Upper lobe of left lung (tissue), 6 donors: ENCODE results near the gene DSP. TPM values are rescaled to one million over a fixed set of nuclear protein-coding genes. Genes with fewer than 3 reads are reported as not detected.

Source experiments
- ATAC-seq, 2 donors: fragments of 200-7000 bp; cut with Tn5 transposase; one replicate each; pipeline ENCODE4 v1.9.1; 2022; ENCODE audit warnings: mild to moderate bottlenecking in 2 of 2, moderate library complexity in 2 of 2; ENCODE audit not compliant: low FRiP score in 2 of 2
- DNase-seq, 2 donors: peaks; one replicate each; pipeline ENCODE4 v3.0.0-alpha.2; 2019 to 2020
- H3K27ac ChIP-seq, 4 donors: fragments of 200-600 bp; sonication (generic); one replicate each; pipeline ENCODE4 v1.5.1; 2016 to 2019
- H3K27me3 ChIP-seq, 4 donors: fragments of 200-600 bp; sonication (generic); one replicate each; pipeline ENCODE4 v1.5.1; 2017 to 2019
- H3K36me3 ChIP-seq, 4 donors: fragments of 200-600 bp; sonication (generic); one replicate each; pipeline ENCODE4 v1.5.1; 2016 to 2019
- H3K4me1 ChIP-seq, 4 donors: fragments of 200-600 bp; sonication (generic); one replicate each; pipeline ENCODE4 v1.5.1; 2018 to 2019
- H3K4me3 ChIP-seq, 4 donors: fragments of 200-600 bp; sonication (generic); one replicate each; pipeline ENCODE4 v1.5.1; 2017 to 2019; ENCODE audit warnings: mild to moderate bottlenecking in 2 of 4, moderate library complexity in 1 of 4
- H3K9me3 ChIP-seq, 4 donors: fragments of 200-600 bp; sonication (generic); one replicate each; pipeline ENCODE4 v1.5.1; 2018 to 2019
- CTCF ChIP-seq, 6 experiments: fragments of 450-650 bp in 4 of 6; fragments of 200-600 bp in 2 of 6; sonication (generic) in 2 of 6; IDR thresholded peaks; one replicate each; pipeline ENCODE4 v1.5.1; 2016 to 2019; ENCODE audit warnings: antibody characterized with exemption in 6 of 6
- EP300 ChIP-seq, 4 donors: sonication (generic); formaldehyde crosslinking; IDR thresholded peaks; one replicate each; pipeline ENCODE4 v1.5.1; 2017; ENCODE audit warnings: antibody characterized with exemption in 4 of 4, control low read depth in 2 of 4
- POLR2A ChIP-seq, 4 donors: fragments of 450-650 bp; IDR thresholded peaks; one replicate each; pipeline ENCODE4 v1.5.1; 2016 to 2017; ENCODE audit warnings: antibody characterized with exemption in 4 of 4, mild to moderate bottlenecking in 2 of 4
- POLR2AphosphoS5 ChIP-seq, 2 donors: sonication (generic); formaldehyde crosslinking; IDR thresholded peaks; one replicate each; pipeline ENCODE4 v1.5.1; 2017; ENCODE audit warnings: antibody characterized with exemption in 2 of 2
- WGBS, 2 donors: methylation state at CpG; one replicate each; pipeline ENCODE4 v1.1.5; 2017 to 2018; 5-methylcytosine and 5-hydroxymethylcytosine counted together
- total RNA-seq, 6 donors: library from RNA; depleted of rRNA in 4 of 6; stranded (reverse); fragments of >200 nt in 4 of 6; gene quantifications; one replicate each; pipeline versions ENCODE4 v1.1.0 to v1.2.1, GENCODE V29; 2016 to 2021
- donor health status: DM: no; HTN: no; CAD: no; lungs with moderate emphysema.
- donor health status: DM: no; HTN: yes; CAD: no; lungs with severe emphysema.

The DSP gene
- total RNA-seq, 6 donors from 2014 or later = 6.3 to 88.2 (median 29.0) TPM

GRCh38 chr6:7566617-7567173, 25.2 kb downstream of the DSP start:
- no peak for TF ChIP-seq EP300 (IDR thresholded peaks at IDR 0.05)
- TF ChIP-seq CTCF (IDR thresholded peaks at IDR 0.05) = no peak
- no peak for TF ChIP-seq POLR2A (IDR thresholded peaks at IDR 0.05)
- TF ChIP-seq POLR2AphosphoS5 (IDR thresholded peaks at IDR 0.05) = no peak
- H3K36me3 ChIP-seq = peaks cover 0 to 26% (median 4%) of the 10 kb centered on the region in 4 donors
- WGBS, 2 donors = 94 to 98% methylated on average over 4 of the region's 4 CpGs
- peaks cover 0 to 5% (median 0%) of the 10 kb centered on the region in 4 donors for H3K4me1 ChIP-seq
- H3K9me3 ChIP-seq = no peaks in the 10 kb centered on the region
- no peak overlapping the region for H3K27ac ChIP-seq
- DNase-seq = no peak
- ATAC-seq = no peak
- H3K4me3 ChIP-seq = no peak overlapping the region
- H3K27me3 ChIP-seq = no peaks in the 10 kb centered on the region

- Histone ChIP-seq H3K4me1 (no peaks in the 10 kb centered on the region), H3K9me3 (no peaks in the 10 kb centered on the region), H3K4me3 (no peak overlapping the region), H3K36me3 (peaks cover 0 to 26% (median 4%) of the 10 kb centered on the region in 4 donors), H3K27ac (no peak overlapping the region), H3K27me3 (no peaks in the 10 kb centered on the region)
- WGBS, 2 donors = 73 to 87% methylated on average over 3 of the region's 3 CpGs
- peak in 1 of 2 donors; percentile 31 for ATAC-seq
- no peak for TF ChIP-seq CTCF (IDR thresholded peaks at IDR 0.05)
- no peak for TF ChIP-seq EP300 (IDR thresholded peaks at IDR 0.05)
- TF ChIP-seq POLR2AphosphoS5 (IDR thresholded peaks at IDR 0.05) = no peak
- TF ChIP-seq POLR2A (IDR thresholded peaks at IDR 0.05) = no peak
- no peak for DNase-seq
These were observed 26.6 kb downstream of the DSP start for GRCh38 chr6:7568021-7568420.

- DNase-seq (no peak), ATAC-seq (no peak)
- TF ChIP-seq EP300 (IDR thresholded peaks at IDR 0.05) (no peak), POLR2AphosphoS5 (IDR thresholded peaks at IDR 0.05) (no peak)
- 95% methylated on average over 13 of the region's 13 CpGs for WGBS, 2 donors
- Histone ChIP-seq H3K27ac (no peak overlapping the region), H3K27me3 (no peaks in the 10 kb centered on the region), H3K9me3 (no peaks in the 10 kb centered on the region), H3K4me3 (no peak overlapping the region), H3K36me3 (peaks cover 0 to 26% (median 4%) of the 10 kb centered on the region in 4 donors), H3K4me1 (no peaks in the 10 kb centered on the region)
These were observed 27.6 kb downstream of the DSP start for GRCh38 chr6:7569082-7569481.

- H3K36me3 ChIP-seq = peaks cover 0 to 26% (median 4%) of the 10 kb centered on the region in 4 donors
- H3K4me3 ChIP-seq = no peak overlapping the region
- no peaks in the 10 kb centered on the region for H3K27me3 ChIP-seq
- H3K4me1 ChIP-seq = no peaks in the 10 kb centered on the region
- no peaks in the 10 kb centered on the region for H3K9me3 ChIP-seq
- DNase-seq (no peak), ATAC-seq (no peak)
- 94% methylated on average over 9 of the region's 9 CpGs for WGBS, 2 donors
- H3K27ac ChIP-seq = no peak overlapping the region
- no peak for TF ChIP-seq EP300 (IDR thresholded peaks at IDR 0.05)
These were observed 30.9 kb downstream of the DSP start for GRCh38 chr6:7572213-7572943.

- ATAC-seq = no peak
These were observed 33.0 kb downstream of the DSP start for GRCh38 chr6:7574500-7574899.

More at GRCh38 chr6:7574500-7574899, 33.0 kb downstream of the DSP start:
- no peaks in the 10 kb centered on the region for H3K27me3 ChIP-seq
- peaks cover 0 to 19% (median 2%) of the 10 kb centered on the region in 4 donors for H3K36me3 ChIP-seq
- H3K27ac ChIP-seq = no peak overlapping the region
- WGBS, 2 donors = 87 to 93% methylated on average over 2 of the region's 2 CpGs
- no peaks in the 10 kb centered on the region for H3K4me1 ChIP-seq
- H3K4me3 ChIP-seq = no peak overlapping the region
- TF ChIP-seq POLR2A (IDR thresholded peaks at IDR 0.05) (no peak), POLR2AphosphoS5 (IDR thresholded peaks at IDR 0.05) (no peak), CTCF (IDR thresholded peaks at IDR 0.05) (no peak), EP300 (IDR thresholded peaks at IDR 0.05) (no peak)
- no peak for DNase-seq
- no peaks in the 10 kb centered on the region for H3K9me3 ChIP-seq
